ENCODE results near the gene SAMD1.
"Not testable (repeated sequence)": the region's sequence is repeated elsewhere in the genome, so short reads cannot be mapped to it uniquely, and the experiment has no call there.

The SAMD1 gene

DNA sequence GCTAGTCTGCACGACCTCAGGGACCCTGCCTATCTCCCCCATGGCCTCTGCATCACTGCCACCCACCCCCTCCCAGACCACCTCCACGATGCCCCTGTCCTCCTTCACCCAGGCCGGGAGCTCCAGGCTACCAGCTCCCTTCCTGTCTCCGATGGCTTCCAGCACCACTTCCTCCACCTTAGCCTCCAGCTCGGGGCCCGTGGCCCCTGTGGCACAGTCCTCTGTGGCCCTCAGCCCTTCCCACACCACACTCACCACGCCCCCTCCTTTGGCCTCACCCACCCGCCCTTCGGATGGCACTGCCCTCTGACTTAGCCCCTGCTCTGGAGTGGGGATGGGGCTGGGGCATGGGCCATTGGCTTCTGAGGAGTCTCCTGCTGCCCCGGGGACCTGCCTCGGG lies 35.8 kb downstream of the SAMD1 start:
- Histone ChIP-seq H3K9me3 (ENCODE audit: control insufficient read depth in 2 of 2, low read length in 2 of 2) (no peaks in the 10 kb centered on the region), H3K9ac (ENCODE audit: low read depth in 1 of 2, low read length in 2 of 2) (no peak overlapping the region), H3K36me3 (ENCODE audit: control insufficient read depth in 2 of 2, insufficient read depth in 2 of 2, low read length in 2 of 2) (peaks cover 0 to 2% of the 10 kb centered on the region in 2 donors), H3K27me3 (ENCODE audit: control insufficient read depth in 2 of 2, insufficient read depth in 2 of 2, low read length in 2 of 2) (peaks cover 3 to 4% of the 10 kb centered on the region in 2 donors), H3K4me3 (ENCODE audit: low read length in 2 of 2) (no peak overlapping the region), H3K27ac (ENCODE audit: low read depth in 2 of 2, low read length in 2 of 2) (no peak overlapping the region), H3K4me1 (ENCODE audit: control insufficient read depth in 2 of 2, insufficient read depth in 2 of 2, low read length in 2 of 2) (peaks cover 0 to 4% of the 10 kb centered on the region in 2 donors)

- H3K9ac ChIP-seq (ENCODE audit: low read depth in 1 of 2, low read length in 2 of 2) = no peak overlapping the region
- H3K9me3 ChIP-seq (ENCODE audit: control insufficient read depth in 2 of 2, low read length in 2 of 2) = no peaks in the 10 kb centered on the region
- no peak overlapping the region for H3K27ac ChIP-seq (ENCODE audit: low read depth in 2 of 2, low read length in 2 of 2)
- peaks cover 0 to 2% of the 10 kb centered on the region in 2 donors for H3K36me3 ChIP-seq (ENCODE audit: control insufficient read depth in 2 of 2, insufficient read depth in 2 of 2, low read length in 2 of 2)
- H3K4me3 ChIP-seq (ENCODE audit: low read length in 2 of 2) = no peak overlapping the region
- H3K4me1 ChIP-seq (ENCODE audit: control insufficient read depth in 2 of 2, insufficient read depth in 2 of 2, low read length in 2 of 2) = peaks cover 0 to 4% of the 10 kb centered on the region in 2 donors
- peaks cover 3 to 4% of the 10 kb centered on the region in 2 donors for H3K27me3 ChIP-seq (ENCODE audit: control insufficient read depth in 2 of 2, insufficient read depth in 2 of 2, low read length in 2 of 2)
Measured at GRCh38 chr19:14054099-14054498, 36.5 kb downstream of the SAMD1 start.

DNA sequence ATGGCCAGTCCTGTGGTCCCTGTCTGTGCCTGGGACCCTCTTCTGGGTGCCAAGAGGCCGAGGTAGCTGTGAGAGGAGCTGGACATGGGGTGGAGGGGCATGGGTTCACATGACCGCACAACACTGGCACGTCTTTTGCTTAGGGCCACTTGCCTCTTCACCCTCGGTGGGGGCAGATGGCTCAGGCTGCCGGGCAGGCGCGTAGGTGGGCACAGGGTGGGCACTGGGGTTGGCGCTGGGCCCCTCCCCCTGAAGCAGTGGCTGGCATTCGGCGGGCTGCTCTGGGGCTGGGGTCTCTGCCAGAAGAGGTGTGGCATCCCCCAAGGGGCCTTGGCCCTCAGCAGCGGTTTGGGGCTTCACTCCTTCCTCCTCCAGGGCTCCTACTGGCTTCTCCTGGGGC lies 37.1 kb downstream of the SAMD1 start:
- Histone ChIP-seq H3K9ac (ENCODE audit: low read depth in 1 of 2, low read length in 2 of 2) (no peak overlapping the region), H3K36me3 (ENCODE audit: control insufficient read depth in 2 of 2, insufficient read depth in 2 of 2, low read length in 2 of 2) (peaks cover 0 to 2% of the 10 kb centered on the region in 2 donors), H3K4me3 (ENCODE audit: low read length in 2 of 2) (no peak overlapping the region), H3K4me1 (ENCODE audit: control insufficient read depth in 2 of 2, insufficient read depth in 2 of 2, low read length in 2 of 2) (peaks cover 0 to 4% of the 10 kb centered on the region in 2 donors), H3K27ac (ENCODE audit: low read depth in 2 of 2, low read length in 2 of 2) (no peak overlapping the region), H3K9me3 (ENCODE audit: control insufficient read depth in 2 of 2, low read length in 2 of 2) (no peaks in the 10 kb centered on the region), H3K27me3 (ENCODE audit: control insufficient read depth in 2 of 2, insufficient read depth in 2 of 2, low read length in 2 of 2) (peaks cover 1 to 3% of the 10 kb centered on the region in 2 donors)

- H3K9me3 ChIP-seq (ENCODE audit: control insufficient read depth in 2 of 2, low read length in 2 of 2) = no peaks in the 10 kb centered on the region
- H3K27ac ChIP-seq (ENCODE audit: low read depth in 2 of 2, low read length in 2 of 2) = no peak overlapping the region
- H3K36me3 ChIP-seq (ENCODE audit: control insufficient read depth in 2 of 2, insufficient read depth in 2 of 2, low read length in 2 of 2) = peaks cover 0 to 2% of the 10 kb centered on the region in 2 donors
- no peak overlapping the region for H3K4me3 ChIP-seq (ENCODE audit: low read length in 2 of 2)
- H3K9ac ChIP-seq (ENCODE audit: low read depth in 1 of 2, low read length in 2 of 2) = no peak overlapping the region
- no peaks in the 10 kb centered on the region for H3K27me3 ChIP-seq (ENCODE audit: control insufficient read depth in 2 of 2, insufficient read depth in 2 of 2, low read length in 2 of 2)
- H3K4me1 ChIP-seq (ENCODE audit: control insufficient read depth in 2 of 2, insufficient read depth in 2 of 2, low read length in 2 of 2) = peaks cover 0 to 3% of the 10 kb centered on the region in 2 donors
Measured at GRCh38 chr19:14053032-14053431, 37.5 kb downstream of the SAMD1 start.

- no peaks in the 10 kb centered on the region for H3K27me3 ChIP-seq (ENCODE audit: control insufficient read depth in 2 of 2, insufficient read depth in 2 of 2, low read length in 2 of 2)
- H3K27ac ChIP-seq (ENCODE audit: low read depth in 2 of 2, low read length in 2 of 2) = no peak overlapping the region
- H3K36me3 ChIP-seq (ENCODE audit: control insufficient read depth in 2 of 2, insufficient read depth in 2 of 2, low read length in 2 of 2) = peaks cover 0 to 2% of the 10 kb centered on the region in 2 donors
- no peaks in the 10 kb centered on the region for H3K9me3 ChIP-seq (ENCODE audit: control insufficient read depth in 2 of 2, low read length in 2 of 2)
- no peak overlapping the region for H3K4me3 ChIP-seq (ENCODE audit: low read length in 2 of 2)
- no peaks in the 10 kb centered on the region for H3K4me1 ChIP-seq (ENCODE audit: control insufficient read depth in 2 of 2, insufficient read depth in 2 of 2, low read length in 2 of 2)
- no peak overlapping the region for H3K9ac ChIP-seq (ENCODE audit: low read depth in 1 of 2, low read length in 2 of 2)
Measured at GRCh38 chr19:14052470-14052869, 38.1 kb downstream of the SAMD1 start.

DNA sequence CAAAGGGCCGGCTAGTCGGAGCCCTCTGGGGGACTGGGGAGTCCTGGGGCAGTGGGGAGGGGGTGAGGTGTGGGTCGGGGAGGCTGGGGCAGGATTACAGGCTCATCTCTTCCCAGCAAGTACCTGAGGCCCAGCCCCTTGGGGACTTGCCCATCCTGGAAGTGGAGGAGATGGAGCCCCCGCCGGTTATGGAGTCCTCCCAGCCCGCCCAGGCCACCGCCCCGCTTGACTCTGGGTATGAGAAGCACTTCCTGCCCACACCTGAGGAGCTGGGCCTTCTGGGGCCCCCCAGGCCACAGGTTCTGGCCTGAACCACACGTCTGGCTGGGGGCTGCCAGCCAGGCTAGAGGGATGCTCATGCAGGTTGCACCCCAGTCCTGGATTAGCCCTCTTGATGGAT lies 38.6 kb downstream of the SAMD1 start:
- Histone ChIP-seq H3K4me1 (ENCODE audit: control insufficient read depth in 2 of 2, insufficient read depth in 2 of 2, low read length in 2 of 2) (no peaks in the 10 kb centered on the region), H3K27ac (ENCODE audit: low read depth in 2 of 2, low read length in 2 of 2) (no peak overlapping the region), H3K4me3 (ENCODE audit: low read length in 2 of 2) (no peak overlapping the region), H3K36me3 (ENCODE audit: control insufficient read depth in 2 of 2, insufficient read depth in 2 of 2, low read length in 2 of 2) (peaks cover 0 to 2% of the 10 kb centered on the region in 2 donors), H3K27me3 (ENCODE audit: control insufficient read depth in 2 of 2, insufficient read depth in 2 of 2, low read length in 2 of 2) (no peaks in the 10 kb centered on the region), H3K9ac (ENCODE audit: low read depth in 1 of 2, low read length in 2 of 2) (no peak overlapping the region), H3K9me3 (ENCODE audit: control insufficient read depth in 2 of 2, low read length in 2 of 2) (no peaks in the 10 kb centered on the region)

GRCh38 chr19:14050961-14051360 lies 39.6 kb downstream of the SAMD1 start:
- H3K9me3 ChIP-seq (ENCODE audit: control insufficient read depth in 2 of 2, low read length in 2 of 2); H3K4me3 ChIP-seq (ENCODE audit: low read length in 2 of 2); H3K4me1 ChIP-seq (ENCODE audit: control insufficient read depth in 2 of 2, insufficient read depth in 2 of 2, low read length in 2 of 2); H3K36me3 ChIP-seq (ENCODE audit: control insufficient read depth in 2 of 2, insufficient read depth in 2 of 2, low read length in 2 of 2); H3K27ac ChIP-seq (ENCODE audit: low read depth in 2 of 2, low read length in 2 of 2); H3K9ac ChIP-seq (ENCODE audit: low read depth in 1 of 2, low read length in 2 of 2); H3K27me3 ChIP-seq (ENCODE audit: control insufficient read depth in 2 of 2, insufficient read depth in 2 of 2, low read length in 2 of 2): not testable (repeated sequence)

- H3K27me3 ChIP-seq (ENCODE audit: control insufficient read depth in 2 of 2, insufficient read depth in 2 of 2, low read length in 2 of 2) = no peaks in the 10 kb centered on the region
- no peak overlapping the region for H3K9ac ChIP-seq (ENCODE audit: low read depth in 1 of 2, low read length in 2 of 2)
- H3K4me1 ChIP-seq (ENCODE audit: control insufficient read depth in 2 of 2, insufficient read depth in 2 of 2, low read length in 2 of 2) = no peaks in the 10 kb centered on the region
- H3K36me3 ChIP-seq (ENCODE audit: control insufficient read depth in 2 of 2, insufficient read depth in 2 of 2, low read length in 2 of 2) = peaks cover 0 to 2% of the 10 kb centered on the region in 2 donors
- no peaks in the 10 kb centered on the region for H3K9me3 ChIP-seq (ENCODE audit: control insufficient read depth in 2 of 2, low read length in 2 of 2)
- no peak overlapping the region for H3K27ac ChIP-seq (ENCODE audit: low read depth in 2 of 2, low read length in 2 of 2)
- H3K4me3 ChIP-seq (ENCODE audit: low read length in 2 of 2) = no peak overlapping the region
Measured at GRCh38 chr19:14050512-14050911, 40.0 kb downstream of the SAMD1 start.

DNA sequence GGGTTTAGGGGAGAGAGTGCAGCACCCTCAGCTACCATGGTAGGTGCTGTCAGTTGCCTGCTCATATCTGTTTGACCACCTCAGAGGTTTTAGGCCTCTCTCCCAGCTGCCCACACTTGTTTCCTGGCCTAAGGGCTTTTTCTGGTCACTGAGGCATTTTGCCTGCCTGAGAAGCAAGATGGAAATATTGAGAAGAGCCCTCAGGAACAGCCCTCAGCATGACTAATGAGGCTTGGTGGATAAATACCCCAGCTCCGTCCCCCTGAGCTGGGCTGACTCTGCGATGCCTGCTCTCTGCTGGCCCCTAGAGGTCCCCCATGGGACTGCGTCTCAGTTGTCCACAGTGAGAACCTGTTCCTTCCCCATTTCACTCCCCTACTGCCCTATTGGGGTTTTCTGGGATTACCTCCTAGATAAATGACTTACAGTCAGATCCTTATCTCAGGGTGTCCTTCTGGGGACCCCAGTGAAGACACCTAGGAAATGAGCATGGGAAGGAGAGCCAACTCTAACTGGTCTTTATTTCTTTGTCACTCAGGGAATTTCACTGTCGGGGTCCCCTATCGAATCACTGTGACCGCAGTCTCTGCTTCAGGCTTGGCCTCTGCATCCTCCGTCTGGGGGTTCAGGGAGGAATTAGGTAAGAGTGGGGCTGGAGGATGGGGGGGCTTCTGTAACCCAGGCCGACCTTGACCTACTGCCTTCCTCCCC lies 42.0 kb downstream of the SAMD1 start:
- Histone ChIP-seq H3K36me3 (ENCODE audit: control insufficient read depth in 2 of 2, insufficient read depth in 2 of 2, low read length in 2 of 2) (peaks cover 0 to 2% of the 10 kb centered on the region in 2 donors), H3K9me3 (ENCODE audit: control insufficient read depth in 2 of 2, low read length in 2 of 2) (no peaks in the 10 kb centered on the region), H3K27ac (ENCODE audit: low read depth in 2 of 2, low read length in 2 of 2) (no peak overlapping the region), H3K9ac (ENCODE audit: low read depth in 1 of 2, low read length in 2 of 2) (no peak overlapping the region), H3K4me3 (ENCODE audit: low read length in 2 of 2) (no peak overlapping the region), H3K27me3 (ENCODE audit: control insufficient read depth in 2 of 2, insufficient read depth in 2 of 2, low read length in 2 of 2) (no peaks in the 10 kb centered on the region), H3K4me1 (ENCODE audit: control insufficient read depth in 2 of 2, insufficient read depth in 2 of 2, low read length in 2 of 2) (no peaks in the 10 kb centered on the region)

DNA sequence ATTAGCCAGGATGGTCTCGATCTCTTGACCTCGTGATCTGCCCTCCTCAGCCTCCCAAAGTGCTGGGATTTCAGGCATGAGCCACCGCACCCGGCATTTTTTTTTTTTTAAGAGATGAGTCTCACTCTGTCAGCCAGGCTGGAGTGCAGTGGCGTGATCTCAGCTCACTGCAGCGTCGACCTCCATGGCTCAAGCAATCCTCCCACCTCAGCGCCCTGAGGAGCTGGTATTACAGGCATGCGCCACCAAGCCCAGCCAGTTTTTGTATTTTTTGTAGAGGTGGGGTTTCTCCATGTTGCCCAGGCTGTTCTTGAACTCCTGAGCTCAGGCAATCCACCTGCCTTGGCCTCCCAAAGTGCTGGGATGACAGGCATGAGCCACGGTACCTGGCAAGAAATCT lies 42.7 kb downstream of the SAMD1 start:
- H3K4me1 ChIP-seq (ENCODE audit: control insufficient read depth in 2 of 2, insufficient read depth in 2 of 2, low read length in 2 of 2); H3K9ac ChIP-seq (ENCODE audit: low read depth in 1 of 2, low read length in 2 of 2); H3K27me3 ChIP-seq (ENCODE audit: control insufficient read depth in 2 of 2, insufficient read depth in 2 of 2, low read length in 2 of 2); H3K9me3 ChIP-seq (ENCODE audit: control insufficient read depth in 2 of 2, low read length in 2 of 2); H3K4me3 ChIP-seq (ENCODE audit: low read length in 2 of 2); H3K27ac ChIP-seq (ENCODE audit: low read depth in 2 of 2, low read length in 2 of 2); H3K36me3 ChIP-seq (ENCODE audit: control insufficient read depth in 2 of 2, insufficient read depth in 2 of 2, low read length in 2 of 2): not testable (repeated sequence)

Data from mucosa of rectum (tissue), 2 donors.